Vagina (tissue), 2 donors: ENCODE results near the gene DDX10.

Experiments used
- POLR2A ChIP-seq, 2 donors: fragments of 450-650 bp; IDR thresholded peaks; one replicate each; pipeline ENCODE4 v1.6.1; 2017; ENCODE audit warnings: antibody characterized with exemption in 2 of 2, mild to moderate bottlenecking in 2 of 2, moderate library complexity in 2 of 2
- POLR2AphosphoS5 ChIP-seq, 2 donors: sonication (generic); formaldehyde crosslinking; IDR thresholded peaks; one replicate each; pipeline ENCODE4 v1.9.0; 2017; ENCODE audit warnings: antibody characterized with exemption in 2 of 2, mild to moderate bottlenecking in 2 of 2, low read depth in 1 of 2; ENCODE audit not compliant: insufficient read depth in 1 of 2

DNA sequence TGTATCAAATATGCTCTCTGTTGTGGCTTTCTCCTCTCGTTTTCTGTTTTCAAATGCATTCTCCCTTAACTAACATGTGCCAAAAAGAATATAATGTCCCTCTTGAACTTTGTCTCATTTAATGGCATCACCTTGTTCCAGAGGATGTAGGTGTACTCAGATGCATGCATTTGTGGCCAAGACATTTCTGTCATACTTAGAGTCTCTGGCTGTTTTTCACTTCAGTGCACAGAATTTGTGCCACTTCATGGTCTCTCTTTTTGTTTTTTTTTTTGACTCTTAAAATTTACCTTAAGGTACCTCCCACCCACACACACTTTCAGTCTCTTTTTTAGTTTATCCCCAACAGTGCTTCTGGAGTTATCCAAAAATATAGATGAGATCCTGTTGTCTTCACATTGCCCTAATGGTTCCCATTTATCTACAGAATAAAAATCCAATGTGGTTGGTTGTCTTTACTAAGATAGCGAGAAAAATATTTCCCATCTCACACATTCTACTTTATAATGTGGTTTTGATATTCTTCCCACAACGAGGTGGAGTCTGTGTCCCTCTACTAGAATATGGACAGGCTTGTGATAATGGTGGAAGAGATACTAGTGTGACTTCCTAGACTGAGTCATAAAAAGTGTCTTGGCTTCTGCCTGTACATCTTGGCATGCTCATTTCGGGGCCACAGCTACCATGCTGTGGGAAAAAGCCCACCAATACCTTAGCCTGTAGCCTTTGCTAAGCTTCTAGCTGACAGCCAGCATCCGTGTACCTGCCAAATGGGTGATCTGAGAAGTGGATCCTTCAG, 125.8 kb downstream of the DDX10 start:
- no peak for TF ChIP-seq POLR2A (IDR thresholded peaks at IDR 0.05)
- TF ChIP-seq POLR2AphosphoS5 (IDR thresholded peaks at IDR 0.05; ENCODE audit: insufficient read depth in 1 of 2, low read depth in 1 of 2): no peak
